NCI-H2227 (cell line): ENCODE measurements around the gene PNPLA6.

Experiments used
- DNase-seq: peaks from one replicate; lab custom pipeline; 2025; ENCODE audit not compliant: unreplicated experiment; lab: John Stamatoyannopoulos, UW

PNPLA6 gene

DNA sequence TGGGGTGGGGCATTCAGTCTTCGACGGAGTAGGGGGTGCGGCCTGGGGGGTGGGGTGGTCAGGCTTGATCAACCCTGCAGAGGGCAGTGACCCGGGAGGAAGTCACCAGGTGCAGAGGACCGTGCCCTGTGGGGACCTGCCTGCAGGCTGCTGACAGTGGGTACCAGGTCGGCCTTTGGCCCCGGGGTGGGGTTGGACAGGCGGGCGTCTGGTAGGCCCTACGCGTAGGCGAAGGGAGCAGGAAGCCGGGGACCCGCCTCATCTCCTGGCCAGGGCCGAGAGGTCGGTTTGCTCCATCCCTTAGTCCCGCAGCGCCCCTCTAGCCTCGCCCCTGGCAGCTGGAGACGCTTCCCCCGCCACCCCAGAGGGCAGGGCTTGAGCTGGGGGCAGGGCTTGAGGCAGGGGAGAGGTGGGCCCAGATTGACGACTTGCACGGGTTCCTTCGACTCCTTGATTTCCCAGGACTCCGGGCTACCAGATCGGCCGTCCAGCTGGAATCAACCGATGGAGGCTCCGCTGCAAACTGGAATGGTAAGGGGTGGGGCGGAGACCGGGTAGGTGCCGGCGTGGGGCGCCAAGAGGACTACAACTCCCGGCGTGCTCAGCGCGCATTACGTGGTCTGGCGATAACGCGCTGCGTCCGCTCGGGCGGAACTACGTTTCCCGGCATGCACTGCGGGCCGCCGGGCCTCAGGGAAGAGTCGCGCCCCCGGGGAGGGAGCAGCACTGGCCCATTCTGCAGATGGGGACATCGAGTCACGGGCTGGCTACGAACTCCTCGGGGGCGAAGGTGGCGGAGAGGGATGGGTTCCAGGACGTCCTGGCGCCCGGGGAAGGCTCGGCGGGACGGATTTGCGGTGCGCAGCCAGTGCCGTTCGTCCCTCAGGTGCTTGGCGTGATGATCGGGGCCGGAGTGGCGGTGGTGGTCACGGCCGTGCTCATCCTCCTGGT lies at the start of gene PNPLA6:
Gene PNPLA6, plus strand, starts transcription at position 671 of the 951 bp plus-strand sequence. Its CDS starts 72 bp downstream, at position 743.
- peak; percentile 93 for DNase-seq

GRCh38 chr19:7486923-7487322 lies 48.6 kb upstream of the PNPLA6 start:
- no peak for DNase-seq

DNA sequence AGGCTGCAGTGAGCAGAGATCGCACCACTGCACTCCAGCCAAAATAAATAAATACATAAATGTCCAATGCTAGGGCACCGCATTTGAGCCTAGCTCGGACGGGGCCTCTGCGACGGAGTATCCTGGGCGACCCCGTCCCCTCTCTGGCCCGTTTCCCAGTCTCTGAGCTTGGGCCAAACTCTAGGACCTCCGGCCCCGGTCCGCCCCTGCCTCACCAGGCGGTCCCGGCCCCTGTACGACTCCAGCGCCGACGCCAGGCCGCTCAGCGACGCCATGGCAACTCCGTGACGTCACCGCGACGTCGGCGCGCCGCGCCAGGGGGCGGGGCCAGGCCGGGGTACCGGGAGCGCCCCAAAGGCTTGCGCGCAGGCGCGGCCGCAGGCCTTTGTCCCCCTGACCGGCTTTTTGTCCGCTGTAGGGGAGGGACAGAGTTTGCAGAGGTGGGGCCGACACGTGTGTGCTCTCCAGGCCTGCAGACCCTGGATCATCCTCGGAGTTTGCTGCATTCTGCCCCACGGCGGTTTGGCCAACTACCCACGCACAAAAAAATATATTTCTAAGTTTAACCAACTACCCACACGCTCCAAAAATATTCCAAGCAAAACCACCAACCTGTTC lies 46.7 kb upstream of the PNPLA6 start, which contains the start of gene PEX11G:
Gene PEX11G, minus strand, starts transcription at position 300 of the 618 bp plus-strand sequence. Its CDS starts 25 bp downstream, at position 275.
- peak; percentile 95 for DNase-seq

DNA sequence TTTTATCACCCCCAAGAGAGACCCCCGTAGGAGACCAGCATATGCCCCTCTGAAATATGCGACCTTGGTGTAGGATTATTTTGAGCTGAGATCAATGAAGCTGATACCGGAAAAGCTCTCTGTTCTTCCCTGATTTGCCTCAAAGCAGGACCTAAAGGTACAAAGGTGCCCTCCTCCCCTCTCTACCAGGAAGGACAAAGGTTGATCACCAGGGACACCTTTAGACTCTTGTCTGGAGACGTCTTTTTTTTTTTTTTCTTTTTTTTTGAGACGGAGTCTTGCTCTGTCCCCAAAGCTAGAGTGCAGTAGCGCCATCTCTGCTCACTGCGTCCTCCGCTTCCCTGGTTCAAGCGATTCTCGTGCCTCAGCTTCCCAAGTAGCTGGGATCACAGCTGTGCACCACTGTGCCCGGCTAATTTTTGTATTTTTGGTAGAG lies 45.9 kb upstream of the PNPLA6 start:
- no peak for DNase-seq

DNA sequence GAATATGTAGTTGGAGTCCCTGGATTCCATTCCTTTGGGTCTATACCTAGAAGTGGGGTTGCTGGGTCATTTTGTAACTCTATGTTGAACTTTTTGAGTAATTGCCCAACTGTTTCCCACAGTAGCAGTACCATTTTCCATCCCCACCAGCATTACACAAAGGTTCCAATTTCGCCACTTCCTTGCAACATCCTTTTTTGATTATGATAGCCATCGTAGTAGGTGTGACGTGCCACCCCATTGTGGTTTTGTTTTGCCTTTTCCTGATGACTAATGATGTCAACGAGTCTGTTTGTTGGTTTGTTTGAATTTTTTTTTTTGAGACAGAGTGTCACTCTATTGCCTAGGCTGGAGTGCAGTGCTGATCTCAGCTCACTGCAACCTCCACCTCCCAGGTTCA lies 43.4 kb upstream of the PNPLA6 start:
- DNase-seq: no peak

DNA sequence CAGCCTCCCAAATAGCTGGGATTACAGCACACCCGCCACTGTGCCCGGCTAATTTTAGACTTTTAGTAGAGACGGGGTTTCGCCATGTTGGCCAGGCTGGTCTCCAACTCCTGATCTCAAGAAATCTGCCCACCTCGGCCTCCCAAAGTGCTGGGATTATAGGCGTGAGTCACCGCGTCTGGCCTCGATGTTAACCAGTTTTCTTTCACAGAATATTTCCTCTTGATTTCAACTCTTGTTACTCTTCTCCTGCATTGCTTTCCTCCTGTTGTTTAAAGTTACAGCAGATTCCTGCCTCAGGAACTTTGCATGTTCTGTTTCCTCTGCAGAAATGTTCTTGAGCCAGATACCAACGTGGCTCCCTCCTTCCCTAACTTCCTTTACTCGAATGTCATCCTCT lies 43.0 kb upstream of the PNPLA6 start:
- DNase-seq: no peak

DNA sequence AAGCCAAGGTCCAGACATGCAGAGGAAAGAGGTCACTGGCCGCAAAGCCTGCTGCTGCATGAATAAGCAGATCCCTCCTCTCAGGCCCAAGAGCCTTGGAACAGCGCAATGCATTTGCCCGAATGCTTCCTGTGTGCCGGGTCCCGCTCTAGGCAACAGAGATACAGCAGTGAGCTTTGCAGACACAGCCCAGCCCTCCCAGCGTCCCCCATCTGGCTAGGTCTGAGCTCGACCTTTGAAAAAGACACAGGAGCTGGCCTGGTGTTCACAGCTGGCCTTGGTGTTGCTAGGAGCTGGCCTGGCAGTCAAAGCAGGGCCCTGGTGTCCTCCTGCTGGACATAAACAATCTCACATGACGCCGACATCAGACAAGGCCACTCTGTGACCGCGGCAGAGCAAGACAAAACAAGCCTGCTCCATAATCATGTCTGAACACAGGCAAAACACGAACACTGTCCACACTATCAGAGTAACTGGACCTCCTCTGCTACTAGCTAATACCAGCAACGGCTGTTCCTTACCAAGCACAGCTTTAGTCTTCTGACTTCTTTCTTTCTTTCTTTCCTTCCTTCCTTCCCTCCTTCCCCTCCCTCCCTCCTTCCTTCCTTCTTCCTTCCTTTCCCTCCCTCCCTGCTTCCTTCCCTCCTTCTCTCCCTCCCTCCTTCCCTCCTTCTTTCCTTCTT lies 41.0 kb upstream of the PNPLA6 start:
- peak; percentile 12 for DNase-seq

DNA sequence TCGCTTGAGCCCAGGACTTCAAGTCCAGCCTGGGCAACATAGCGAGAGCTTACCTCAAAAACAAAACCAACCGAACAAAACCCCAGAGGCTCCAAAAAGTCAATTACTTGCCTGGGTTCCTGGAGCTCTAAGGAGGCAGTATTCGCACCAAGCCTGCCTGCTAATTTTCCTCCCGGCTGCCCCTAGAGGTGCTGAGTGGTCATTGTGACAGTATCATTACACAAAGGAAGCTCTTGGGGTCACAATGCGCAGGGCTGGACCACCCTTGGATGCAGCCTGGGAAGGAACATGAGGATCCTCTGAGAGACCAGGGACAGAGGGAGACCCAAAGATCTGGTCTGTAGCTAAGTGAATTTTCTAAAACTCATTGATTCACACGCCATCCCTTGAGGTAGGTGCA lies 38.2 kb upstream of the PNPLA6 start:
- peak; percentile 27 for DNase-seq

DNA sequence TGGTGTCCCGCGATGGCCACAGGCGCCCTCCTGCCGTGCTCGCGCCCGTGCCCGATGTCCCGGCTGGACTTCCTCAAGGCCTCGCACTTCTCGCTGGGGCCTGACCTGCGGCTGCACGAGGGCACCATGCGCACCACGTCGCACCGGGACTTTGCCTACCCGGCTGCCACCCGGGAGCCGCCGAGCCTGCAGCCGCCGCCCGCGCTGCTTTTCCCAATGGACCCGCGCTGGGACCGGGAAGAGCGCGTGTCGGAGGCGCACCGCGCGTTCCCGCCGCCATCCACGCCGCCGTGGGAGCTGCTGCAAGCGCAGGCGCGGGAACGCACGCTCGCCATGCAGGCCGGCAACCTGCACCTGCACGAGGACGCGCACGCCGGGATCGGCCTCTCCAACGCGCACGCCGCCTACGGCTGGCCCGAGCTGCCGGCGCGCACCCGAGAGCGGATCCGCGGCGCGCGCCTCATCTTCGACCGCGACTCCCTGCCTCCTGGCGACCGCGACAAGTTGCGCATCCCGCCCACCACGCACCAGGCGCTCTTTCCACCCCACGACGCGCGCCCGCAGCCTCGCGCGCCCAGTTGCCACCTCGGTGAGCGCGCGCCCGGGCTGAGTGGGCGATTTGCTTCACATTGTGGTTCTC lies 34.6 kb upstream of the PNPLA6 start:
- DNase-seq: peak; percentile 94

GRCh38 chr19:7502552-7502951 lies 33.0 kb upstream of the PNPLA6 start:
- DNase-seq: no peak

GRCh38 chr19:7504684-7505083 lies 30.8 kb upstream of the PNPLA6 start:
- DNase-seq: no peak

DNA sequence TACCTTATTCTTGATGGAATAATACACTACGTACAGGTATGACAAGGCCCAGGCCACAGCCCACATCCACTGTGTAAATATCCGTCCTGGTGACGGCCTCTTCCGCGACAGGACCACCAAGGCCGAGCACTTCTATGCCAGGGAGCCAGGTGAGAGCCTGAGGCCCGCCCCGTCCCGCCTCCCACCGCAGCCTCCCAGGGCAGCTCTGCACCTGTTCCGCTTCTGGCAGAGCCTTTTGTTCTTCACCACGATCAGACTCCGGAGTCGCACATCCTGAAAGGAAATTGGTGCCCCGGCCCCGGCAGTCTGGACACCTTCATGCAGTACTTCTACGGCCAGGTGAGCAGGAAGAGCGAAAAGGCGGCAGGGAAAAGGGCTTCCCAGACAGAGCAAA lies 30.2 kb upstream of the PNPLA6 start:
- no peak for DNase-seq

- peak; percentile 51 for DNase-seq
Measured at GRCh38 chr19:7505682-7506384, 29.7 kb upstream of the PNPLA6 start.

DNA sequence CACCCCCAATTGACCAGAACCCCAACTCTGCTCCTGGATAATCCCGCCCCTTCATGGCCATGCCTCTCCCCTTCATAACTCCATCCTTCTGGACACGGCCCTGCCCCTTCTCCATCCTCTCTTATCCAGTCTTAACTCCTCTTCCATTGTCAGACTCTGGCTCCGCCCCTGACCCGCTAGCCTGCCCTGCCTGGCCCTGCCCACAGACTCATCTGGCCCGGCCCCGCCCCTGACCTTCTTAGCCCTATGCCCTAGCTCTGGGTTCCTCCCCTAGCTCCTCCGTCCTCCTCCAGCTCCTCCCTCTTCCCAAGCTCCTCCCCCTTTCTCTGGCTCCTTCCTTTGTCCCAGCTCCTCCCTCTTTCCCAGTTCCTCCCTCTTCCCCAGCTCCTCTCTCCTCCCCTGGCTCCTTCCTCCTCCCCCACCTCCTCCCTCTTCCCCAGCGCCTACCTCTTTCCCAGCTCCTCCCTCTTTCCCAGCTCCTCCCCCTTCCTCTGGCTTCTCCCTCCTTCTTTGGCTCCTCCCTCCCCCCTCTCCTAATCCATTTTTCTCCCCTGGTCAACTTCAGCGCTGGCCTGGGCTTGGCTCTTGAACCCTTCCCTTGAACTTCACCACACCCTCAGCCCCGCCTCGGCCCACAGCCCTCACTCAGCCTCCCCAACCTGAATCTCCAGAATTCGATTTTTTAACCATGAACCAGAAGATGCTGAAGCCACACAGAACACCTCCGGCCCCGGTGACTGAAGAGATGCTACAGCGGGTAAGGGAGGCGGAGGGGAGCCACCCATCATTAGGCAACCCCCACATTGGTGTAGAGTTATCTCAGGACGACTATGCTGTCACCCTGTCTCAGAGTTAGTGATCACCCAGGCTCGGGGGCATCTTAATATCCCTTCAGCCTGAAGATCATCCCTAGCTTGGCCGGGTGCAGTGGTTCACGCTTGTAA lies 28.9 kb upstream of the PNPLA6 start:
- DNase-seq: peak; percentile 52

- peak; percentile 40 for DNase-seq
Measured at GRCh38 chr19:7507884-7508283, 27.6 kb upstream of the PNPLA6 start.

GRCh38 chr19:7509625-7510024 lies 25.9 kb upstream of the PNPLA6 start:
- no peak for DNase-seq

GRCh38 chr19:7512400-7512851 lies 23.1 kb upstream of the PNPLA6 start:
- DNase-seq: no peak

GRCh38 chr19:7513809-7514642 lies 21.5 kb upstream of the PNPLA6 start:
- no peak for DNase-seq
